HS-27A (cell line): ENCODE results near the gene EIF1AX.
A peak's percentile ranks its signal among the peaks of the same experiment; 100 is the strongest.
"Not testable (repeated sequence)": the region's sequence is repeated elsewhere in the genome, so short reads cannot be mapped to it uniquely, and the experiment has no call there.

ENCODE experiments used
- DNase-seq: peaks from one replicate; pipeline ENCODE4 v3.0.0-alpha.2; 2012; ENCODE audit warnings: low read depth, missing footprints

EIF1AX gene, protein sequence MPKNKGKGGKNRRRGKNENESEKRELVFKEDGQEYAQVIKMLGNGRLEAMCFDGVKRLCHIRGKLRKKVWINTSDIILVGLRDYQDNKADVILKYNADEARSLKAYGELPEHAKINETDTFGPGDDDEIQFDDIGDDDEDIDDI

DNA sequence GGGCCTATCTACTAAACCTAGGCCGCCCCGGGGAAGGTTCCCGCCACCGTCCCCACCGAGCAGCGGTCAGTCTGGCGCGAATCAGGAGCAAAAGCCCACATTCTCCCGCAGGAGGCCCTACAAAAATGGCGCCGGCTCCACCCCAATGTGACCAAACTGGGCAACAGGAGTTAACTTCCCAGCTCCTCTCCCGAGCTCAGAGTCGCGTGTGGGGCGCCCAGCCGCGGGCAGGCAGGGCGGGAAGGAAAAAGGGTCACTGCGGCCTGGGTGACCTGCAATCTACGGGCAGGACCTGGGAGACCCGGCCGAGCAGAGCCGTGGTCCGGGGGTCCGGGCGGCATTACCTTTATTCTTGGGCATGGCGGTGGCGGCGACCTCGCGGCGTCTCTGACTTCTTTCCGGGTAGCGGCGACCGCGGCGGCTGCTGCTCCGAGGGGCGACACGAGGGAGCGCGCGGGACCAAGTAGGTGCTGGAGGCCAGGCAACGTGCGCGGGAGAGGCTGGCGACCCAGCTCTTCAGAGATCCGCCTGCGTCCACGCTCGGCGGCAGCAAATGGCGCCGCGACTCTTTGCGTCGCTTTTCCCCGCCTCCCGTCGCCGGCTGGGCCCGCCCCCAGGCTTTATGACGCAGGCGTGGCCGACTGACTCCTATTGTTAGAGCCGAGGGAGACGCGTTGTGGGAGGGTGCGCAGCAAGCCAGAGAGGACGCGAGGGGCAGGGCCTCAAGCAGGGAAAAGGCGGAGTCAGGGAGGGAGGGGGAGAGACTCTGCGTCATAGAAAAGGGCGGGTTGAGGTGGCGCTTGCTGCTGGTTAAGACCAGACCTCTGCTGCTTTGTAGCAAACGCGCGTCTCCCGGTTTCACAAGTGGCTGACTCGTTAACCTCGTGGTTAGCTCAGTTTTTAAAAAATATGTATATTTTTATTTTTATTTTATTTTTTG lies at the start of gene EIF1AX:
EIF1AX (minus strand) TSS at position 558 of the 940 bp plus-strand sequence; CDS start at position 360, 198 bp downstream.
- DNase-seq, result peak; percentile 76

DNA sequence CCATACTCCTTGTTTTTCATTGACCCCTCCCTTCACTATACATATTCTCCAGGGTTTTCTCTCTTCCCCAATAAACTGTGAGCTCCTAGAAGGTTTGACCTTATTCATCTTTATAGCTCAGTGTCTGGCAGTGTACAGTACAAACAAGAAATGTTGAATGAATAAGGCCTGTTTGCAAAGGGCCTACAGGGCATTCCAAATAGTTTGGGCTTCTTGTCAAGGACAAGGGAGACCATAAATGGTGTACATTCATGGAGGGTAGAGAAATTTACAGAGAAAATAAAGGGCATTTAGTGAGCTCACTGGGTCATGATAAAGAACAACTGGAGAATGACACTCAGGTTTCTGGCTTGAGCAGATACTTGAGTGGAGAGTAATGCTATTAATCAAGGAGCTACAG lies 47.5 kb upstream of the EIF1AX start:
- no peak for DNase-seq

DNA sequence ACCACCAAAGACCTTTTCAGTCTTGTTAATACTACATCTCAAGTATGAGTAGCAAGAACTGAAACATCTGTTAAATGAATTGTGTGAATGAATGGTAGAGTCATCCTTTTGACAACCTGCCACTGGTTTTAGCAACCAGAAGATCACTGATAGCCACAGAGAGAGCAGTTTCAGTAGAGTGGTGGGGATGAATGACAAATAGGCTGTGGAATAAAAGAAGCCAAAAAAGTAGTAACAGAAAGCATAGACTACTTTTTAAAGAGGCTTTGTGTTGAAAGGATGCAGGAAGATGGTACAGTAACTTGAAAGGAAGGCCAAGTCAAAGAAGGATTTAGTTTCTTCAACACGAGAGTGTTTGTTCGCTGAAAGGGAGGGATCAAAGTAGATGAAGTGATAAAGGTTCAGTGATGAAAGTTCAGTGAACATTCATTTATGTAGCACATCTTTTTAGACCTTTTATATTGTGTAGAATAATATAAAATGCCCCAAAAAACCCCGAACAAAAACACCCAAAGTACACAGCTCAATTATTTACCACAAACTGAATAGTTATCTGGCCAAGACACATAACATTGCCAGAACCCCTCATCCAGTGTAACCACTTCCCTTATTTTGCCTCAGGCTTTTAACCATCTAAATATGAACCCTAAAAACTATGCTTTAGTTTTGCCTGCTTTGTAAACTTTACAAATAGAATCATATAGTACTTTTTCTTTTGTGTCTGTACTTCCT lies 40.1 kb upstream of the EIF1AX start:
- DNase-seq, result no peak

DNA sequence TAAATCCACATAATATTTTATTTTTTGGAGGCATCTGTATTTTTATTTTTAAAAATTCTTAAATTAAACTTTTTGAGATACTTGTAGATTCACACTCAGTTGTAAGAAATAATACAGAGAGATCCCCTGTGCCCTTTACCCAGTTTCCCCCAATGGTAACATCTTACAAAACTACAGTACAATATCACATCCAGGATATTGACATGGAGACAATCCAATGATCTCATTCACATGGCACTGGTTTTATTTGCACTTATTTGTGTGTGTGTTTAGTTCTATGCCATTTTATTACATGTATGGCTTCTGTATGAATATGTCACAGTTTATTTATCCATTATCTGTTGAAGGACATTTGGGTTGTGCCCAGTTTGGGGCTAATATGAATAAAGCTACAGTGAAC lies 35.5 kb upstream of the EIF1AX start:
- no peak for DNase-seq

DNA sequence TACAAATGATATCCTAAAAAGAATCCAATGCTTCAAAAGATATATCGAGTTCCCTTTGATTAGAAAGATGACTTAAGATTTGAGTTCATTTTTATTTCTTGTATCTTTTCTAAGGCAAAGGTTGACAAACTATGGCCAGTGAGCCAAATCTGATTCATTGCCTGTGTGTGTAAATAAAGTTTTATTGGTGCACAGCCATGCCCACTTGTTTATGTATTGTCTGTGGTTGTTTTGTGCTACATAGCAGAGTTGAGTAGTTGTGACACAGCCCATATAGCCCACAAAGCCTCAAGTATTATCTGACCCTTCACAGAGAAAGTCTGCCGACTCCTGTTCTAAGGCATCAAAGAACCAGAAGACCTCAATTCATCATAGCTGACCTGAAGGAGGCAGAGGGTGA lies 32.2 kb upstream of the EIF1AX start:
- DNase-seq, result no peak

DNA sequence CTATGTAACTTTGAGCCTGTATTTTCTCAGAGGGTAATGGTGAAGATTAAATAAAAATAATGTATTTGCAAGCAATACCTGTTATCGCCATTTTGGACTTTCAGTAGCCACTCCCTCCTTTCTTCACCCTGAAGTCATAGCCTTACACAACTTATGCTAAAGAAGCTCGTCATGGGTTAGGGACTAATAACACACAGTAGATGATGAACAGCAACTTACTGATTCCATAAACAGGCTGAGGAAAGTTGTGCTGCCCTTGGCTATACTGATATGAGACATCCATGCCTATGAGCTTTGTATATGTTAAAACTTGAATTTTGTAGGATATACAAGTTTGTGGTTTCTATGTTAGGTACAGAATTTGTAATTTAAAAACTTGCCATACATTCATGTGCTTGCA lies 31.7 kb upstream of the EIF1AX start:
- DNase-seq, result no peak

DNA sequence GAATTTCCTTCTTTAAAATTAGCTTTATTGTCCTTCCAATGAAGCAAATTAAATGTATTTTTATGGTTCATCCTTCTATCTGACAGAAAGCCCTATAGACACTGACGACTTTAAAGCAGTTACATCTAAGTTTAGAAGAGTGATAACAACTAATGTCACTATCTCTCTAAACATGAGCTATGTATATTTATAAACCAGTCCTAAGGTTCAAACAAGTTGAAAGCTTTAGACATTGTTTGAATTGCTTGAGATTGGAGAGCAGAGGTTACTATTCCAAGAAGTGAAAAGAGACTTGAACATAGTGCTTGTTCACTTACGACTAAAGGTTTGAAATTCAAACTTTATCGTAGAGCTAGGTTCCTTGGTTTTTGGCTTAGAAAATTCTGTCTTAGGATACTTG lies 30.2 kb upstream of the EIF1AX start:
- DNase-seq, result no peak

DNA sequence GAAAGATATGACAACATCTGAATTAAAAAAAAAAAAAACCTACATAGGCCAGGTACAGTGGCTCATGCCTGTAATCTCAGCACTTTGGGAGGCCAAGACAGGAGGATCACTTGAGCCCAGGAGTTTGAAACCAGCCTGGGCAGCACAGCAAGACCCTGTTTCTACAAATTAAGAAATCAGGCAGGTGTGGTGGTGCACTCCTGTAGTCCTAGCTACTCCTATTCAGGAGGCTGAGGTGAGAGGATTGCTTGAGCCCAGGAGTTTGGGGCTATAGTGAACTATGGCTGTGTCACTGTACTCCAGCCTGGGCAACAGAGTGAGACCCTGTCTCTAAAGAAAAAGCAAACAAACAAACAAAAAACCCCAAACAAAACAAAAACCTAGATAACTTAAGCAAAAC lies 20.9 kb upstream of the EIF1AX start:
- DNase-seq, result not testable (repeated sequence)

DNA sequence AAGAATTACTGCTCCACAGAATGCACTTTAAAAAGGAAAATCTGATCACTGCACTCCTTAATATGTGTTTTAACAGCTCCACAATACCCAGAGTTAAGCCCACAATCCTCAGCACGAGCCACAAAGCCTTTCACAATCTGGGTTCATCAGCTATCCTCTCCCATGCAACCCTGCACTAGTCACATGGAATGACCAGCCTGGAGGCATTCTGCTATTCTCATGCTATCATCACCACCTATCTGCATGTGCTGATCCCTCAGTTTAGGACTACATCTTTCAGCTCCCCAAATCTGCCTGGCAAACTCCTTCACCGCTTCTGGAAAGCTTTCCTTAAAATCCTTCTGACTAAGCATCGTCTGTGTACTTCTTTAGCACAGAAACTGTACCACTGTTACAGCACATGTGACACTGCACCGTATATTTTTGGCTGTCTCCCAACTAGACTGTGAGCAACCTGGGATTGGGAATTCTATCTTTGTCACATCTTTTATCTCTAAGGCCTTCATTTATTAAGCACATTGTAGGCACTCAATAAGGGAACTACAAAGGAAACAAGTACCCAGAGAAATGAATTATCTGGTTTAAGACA lies 18.3 kb upstream of the EIF1AX start:
- DNase-seq, result no peak

DNA sequence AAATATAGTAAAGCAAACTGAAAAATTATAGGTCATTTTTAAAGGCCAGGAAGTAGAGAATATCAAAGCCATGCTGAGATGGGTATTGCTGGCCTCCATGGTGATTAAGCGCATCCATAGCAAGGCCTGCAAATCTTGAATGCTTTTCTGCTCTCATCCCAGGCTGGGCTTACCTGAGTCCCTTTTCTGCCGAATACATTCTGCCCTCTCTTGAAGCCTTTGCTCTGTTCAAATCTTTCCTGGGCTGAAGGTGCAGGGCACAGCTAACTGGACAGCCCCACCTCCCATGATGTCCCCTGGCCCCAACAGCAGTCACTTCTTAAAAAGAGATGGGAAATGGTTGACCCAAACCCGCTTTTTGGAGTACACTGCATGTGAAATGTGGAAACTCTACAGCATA lies 10.1 kb upstream of the EIF1AX start:
- no peak for DNase-seq

DNA sequence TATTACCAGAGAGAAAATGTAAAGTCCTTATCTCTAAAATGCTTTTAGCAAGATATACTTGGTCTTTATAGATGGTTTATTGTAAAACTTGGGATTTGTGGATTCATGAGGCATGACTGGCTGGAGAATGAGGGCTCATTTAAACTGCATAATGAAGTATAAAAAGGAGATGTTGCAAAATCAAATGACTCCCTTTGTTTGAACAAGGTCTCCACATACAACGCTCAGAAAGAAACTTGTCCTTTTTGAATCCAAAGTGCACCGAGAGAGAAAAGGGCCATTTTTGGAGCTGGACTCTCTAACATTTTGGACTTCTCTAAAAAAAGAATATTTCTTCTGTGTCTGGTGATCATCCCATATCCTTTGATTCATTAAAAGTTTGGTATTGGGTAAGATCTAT lies 7.7 kb upstream of the EIF1AX start:
- DNase-seq, result no peak

DNA sequence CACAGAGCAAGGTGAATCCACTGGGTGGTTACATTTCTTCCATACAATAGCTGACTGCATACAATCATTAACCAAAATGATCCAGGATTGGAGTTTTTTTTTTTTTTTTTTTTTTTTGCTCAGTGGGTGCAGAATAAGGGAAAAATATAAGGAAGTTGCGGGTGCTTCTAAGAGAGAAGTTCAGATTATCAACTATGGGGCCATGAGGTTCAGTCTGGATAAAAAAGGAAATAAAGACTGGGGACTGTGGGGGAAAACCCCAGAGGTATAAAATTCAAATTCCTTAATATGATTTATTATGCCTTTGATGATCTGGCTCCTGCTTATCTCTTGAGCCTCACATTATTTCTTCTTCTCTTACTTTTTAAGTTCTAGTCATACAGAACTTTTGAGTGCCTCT lies 5.9 kb upstream of the EIF1AX start:
- DNase-seq, result no peak

DNA sequence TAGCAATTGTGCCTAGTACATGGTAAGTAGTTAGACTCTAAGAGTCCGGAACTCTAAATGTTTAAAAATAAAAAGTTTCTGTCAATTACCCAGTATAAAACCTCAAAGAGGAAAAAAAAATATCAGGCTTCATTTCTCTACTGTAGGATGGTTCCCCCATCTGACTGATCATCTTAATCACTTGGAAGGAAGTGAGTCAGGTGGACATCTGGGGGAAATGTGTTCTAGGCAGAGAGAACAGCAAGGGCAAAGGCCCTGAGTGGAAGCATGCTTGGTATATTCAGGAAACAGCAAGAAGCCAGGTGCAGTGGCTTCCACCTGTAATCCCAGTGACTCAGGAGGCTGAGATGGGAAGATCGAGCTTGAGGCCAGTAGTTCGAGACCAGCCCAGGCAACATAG lies 2.9 kb upstream of the EIF1AX start:
- no peak for DNase-seq

DNA sequence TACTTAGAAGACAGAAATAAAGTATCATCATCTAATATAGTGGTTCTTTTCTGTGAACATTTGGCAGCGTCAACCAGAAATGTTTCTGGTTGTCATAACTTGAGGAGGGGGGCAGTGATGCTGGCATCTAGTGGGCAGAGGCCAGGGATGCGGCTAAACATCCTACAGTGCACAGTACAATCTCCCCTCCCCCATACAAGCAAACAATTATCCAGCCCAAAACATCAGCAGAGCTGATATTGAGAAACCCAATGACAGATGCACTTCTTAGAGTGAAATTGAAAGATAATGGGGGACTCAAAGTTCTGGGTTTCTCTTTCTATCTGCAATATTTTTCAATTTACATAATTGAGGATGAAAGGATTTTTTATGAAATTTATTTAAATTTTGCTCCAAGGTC lies 1.9 kb upstream of the EIF1AX start:
- no peak for DNase-seq

DNA sequence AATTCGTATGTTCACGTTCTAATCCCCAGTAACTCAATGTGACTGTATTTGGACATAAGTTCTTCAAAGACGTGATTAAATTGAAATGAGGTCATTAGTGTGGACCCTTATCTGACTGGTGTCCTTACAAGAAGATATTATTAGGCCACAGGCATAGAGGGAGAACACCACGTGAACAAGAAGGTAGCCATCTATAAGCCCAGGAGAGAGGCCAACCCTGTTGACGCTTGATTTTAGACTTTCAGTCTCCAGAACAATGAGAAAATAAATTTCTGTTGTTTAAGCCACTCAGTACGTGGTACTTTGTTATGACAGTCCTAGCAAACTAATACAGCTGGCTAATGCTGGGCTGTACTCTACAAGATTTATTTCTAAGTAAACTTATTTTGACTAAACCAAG lies 1.5 kb upstream of the EIF1AX start:
- no peak for DNase-seq

DNA sequence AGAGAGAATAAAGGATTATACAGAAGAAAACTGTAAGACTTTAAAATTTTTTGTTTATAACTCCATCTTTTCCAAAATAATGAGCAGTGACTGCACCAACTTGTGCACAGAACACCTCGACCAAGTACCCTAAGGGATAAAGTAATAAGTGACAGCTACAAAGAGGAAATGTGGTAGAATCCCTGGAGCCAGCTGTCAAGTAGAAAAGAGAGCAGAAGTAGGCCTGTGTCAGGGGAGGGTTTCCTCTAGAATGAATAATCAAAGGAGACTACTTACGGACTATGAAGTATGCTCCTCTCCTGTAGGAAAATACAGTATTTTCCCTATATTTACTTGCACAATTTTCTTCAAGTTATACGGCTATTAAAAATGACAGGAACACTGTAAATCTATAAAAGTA lies 1.2 kb downstream of the EIF1AX start:
- no peak for DNase-seq

DNA sequence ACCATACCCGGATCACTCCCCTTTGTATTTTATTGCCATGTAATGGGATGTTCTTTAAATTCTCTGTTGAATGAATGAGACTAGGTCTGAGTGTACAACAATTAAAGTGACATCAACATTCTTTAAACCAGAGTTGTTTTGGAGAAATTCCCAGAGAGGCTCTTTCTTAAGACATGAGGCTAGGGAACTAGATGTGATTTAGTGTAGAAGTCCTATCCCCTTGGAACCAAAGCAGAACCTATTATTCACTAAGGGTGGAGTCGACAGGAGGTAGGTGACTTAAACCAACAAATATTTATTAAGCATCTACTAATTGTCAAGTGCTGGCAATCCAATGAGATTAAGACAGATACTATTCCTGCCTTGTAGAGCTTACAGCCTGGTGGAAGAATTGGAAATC lies 1.7 kb downstream of the EIF1AX start:
- no peak for DNase-seq

DNA sequence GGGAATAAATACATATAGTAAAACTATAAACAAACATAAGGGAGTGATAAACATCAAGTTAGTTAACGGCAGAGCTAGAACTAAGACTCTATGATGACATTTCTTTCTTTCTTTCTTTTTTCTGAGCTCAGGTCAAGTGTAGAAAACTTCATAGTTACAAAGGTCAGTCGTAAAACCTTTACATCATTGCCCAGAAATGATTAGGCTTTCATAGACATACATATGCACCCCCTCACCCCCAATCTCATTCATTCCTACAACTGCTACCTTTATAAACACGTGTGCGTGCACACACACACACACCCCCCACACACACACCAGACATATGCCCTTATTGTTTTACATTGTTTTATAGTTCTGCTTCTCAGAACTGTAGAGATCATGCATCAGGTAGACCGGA lies 5.7 kb downstream of the EIF1AX start:
- DNase-seq, result no peak

DNA sequence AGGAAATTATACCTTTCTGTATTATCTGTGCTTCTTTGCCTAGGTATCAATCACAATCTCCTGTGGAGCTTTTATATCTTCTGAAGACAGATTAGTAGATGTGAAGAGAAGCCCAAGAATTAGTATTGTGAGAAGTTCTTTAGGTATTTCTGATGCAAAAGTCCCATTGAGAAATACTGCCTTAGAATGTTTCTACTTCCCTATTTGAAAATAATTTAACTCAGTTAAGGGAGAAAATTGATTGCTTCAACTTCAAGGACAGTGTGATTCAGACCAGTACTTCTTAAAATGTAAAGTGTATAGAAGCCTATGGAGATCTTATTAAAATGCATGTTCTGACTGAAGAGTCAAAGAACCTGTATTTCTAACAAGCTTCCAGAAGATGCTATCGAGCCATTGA lies 9.0 kb downstream of the EIF1AX start:
- no peak for DNase-seq

DNA sequence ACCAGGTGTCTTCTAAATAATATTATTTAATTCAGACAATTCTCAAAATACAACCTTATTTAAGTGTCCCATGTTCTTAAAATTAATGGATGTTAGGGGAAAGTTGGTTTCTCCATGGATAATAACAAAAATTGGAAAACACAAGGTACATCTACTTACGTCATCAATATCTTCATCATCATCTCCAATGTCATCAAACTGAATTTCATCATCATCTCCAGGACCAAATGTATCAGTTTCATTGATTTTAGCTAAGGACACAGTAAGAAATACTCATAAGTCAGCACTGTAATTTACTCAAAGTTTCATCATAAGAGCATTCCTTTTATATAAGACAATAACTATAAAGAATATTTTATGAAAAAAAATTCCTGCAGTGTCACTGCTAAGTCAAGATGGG lies 11.3 kb downstream of the EIF1AX start:
- DNase-seq, result no peak

DNA sequence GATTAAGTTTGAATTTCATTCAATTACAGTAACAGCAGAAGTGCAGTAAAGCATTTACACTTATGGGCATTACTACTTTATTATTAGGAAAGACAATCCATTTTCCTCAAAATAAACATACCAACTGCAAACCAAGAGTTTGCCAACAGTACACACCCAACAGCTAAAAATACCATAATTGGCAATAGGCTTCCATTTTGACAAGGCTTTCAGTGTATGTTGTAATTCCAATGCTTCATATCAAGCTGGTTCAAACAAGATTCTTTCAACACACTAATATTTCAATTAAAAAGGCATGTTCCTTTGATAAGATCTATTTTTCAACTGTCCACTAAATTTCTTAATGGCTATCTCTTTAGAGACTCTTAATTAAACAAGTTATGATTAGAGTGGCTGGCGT lies 12.1 kb downstream of the EIF1AX start:
- DNase-seq, result no peak

DNA sequence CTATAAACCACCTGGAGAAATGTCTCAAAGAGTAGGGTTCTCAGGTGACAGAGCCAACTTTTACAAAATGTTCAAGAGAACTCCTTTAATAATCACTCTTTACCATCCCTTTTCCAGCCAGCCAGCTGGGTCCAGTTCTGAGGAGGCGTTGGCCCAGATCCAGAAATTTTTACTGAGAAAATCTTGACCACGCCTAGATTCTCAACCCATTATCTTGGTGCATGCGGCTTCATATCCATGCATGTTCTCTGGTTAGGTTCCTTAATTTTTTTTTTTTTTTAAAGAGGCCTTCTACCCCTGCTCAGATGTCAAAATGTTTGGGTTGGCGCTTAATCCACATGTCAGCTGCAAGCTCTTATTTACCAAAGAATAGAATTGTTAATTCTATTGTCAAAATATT lies 13.0 kb downstream of the EIF1AX start:
- DNase-seq, result no peak

DNA sequence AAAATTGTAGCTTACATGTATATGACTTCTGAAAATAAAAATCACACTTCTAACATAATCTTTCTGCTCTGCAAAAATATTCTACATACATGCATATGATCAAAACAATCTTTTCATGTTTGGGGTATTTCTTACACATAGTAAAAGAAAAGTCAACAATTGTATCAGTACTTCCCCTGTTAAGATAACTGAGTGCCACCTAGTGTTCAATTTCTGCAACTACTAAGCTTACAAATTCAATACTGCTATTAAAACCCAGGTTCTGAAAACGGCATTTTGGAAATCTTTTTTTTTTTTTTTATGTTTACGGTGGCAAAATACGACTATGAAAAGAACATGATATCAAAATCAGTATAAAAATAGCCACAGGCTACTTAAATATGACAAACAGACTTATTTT lies 14.2 kb downstream of the EIF1AX start:
- not testable (repeated sequence) for DNase-seq
